Activated CD4-positive, alpha-beta T cell treated with anti-CD3 and anti-CD28 coated beads for 36 hours (primary cell): ENCODE data around the gene ERCC8. TPM values are rescaled to one million over a fixed set of nuclear protein-coding genes. Genes with fewer than 3 reads are reported as not detected.
A peak's percentile ranks its signal among the peaks of the same experiment; 100 is the strongest.

Experiments
- ATAC-seq: fragments of 200-7000 bp; cut with Tn5 transposase; one replicate; pipeline ENCODE4 v1.10.0; 2021; ENCODE audit warnings: mild to moderate bottlenecking, moderate library complexity
- CTCF ChIA-PET: fragments of 350-600 bp; sonication (Branson Sonifier 250); formaldehyde crosslinking; loops from one replicate; lab custom pipeline; 2021; ENCODE audit warnings: antibody characterized with exemption; lab: Charles Lee
- POLR2A ChIA-PET: fragments of 350-600 bp; sonication (Branson Sonifier 250); formaldehyde crosslinking; loops from one replicate; lab custom pipeline; 2021; ENCODE audit warnings: antibody characterized with exemption, inconsistent platforms; lab: Charles Lee
- DNase-seq: peaks from one replicate; pipeline ENCODE4 v3.0.0-alpha.2; 2020
- H3K27ac Mint-ChIP-seq: one replicate; pipeline ENCODE4 v1.8.0; 2021; ENCODE audit warnings: mixed read lengths
- H3K27me3 Mint-ChIP-seq: one replicate; pipeline ENCODE4 v1.8.0; 2021; ENCODE audit warnings: mixed read lengths
- H3K36me3 Mint-ChIP-seq: one replicate; pipeline ENCODE4 v1.8.0; 2021; ENCODE audit warnings: low read depth, mixed read lengths
- H3K4me1 Mint-ChIP-seq: one replicate; pipeline ENCODE4 v1.8.0; 2021; ENCODE audit warnings: mixed read lengths
- H3K4me3 Mint-ChIP-seq: one replicate; pipeline ENCODE4 v1.8.0; 2021; ENCODE audit warnings: mild to moderate bottlenecking, moderate library complexity, mixed read lengths
- H3K9me3 Mint-ChIP-seq: one replicate; pipeline ENCODE4 v1.8.0; 2021; ENCODE audit warnings: low read depth, mixed read lengths
- intact Hi-C, 2 experiments: fragments of 100-400 bp; cut with DNase I in 1 of 2; cut with micrococcal nuclease in 1 of 2; formaldehyde crosslinking; loops; one replicate each; pipeline versions ENCODE4 v1.14.2 to v1.15.1; 2022 to 2024; cut with DNase I, micrococcal nuclease
- total RNA-seq, 2 experiments: library from RNA; stranded (reverse); gene quantifications; one replicate each; pipeline ENCODE4 v1.2.3, GENCODE V29; 2021

The ERCC8 gene
- total RNA-seq, 2 experiments from 2014 or later: 9.0 to 12.5 TPM

DNA sequence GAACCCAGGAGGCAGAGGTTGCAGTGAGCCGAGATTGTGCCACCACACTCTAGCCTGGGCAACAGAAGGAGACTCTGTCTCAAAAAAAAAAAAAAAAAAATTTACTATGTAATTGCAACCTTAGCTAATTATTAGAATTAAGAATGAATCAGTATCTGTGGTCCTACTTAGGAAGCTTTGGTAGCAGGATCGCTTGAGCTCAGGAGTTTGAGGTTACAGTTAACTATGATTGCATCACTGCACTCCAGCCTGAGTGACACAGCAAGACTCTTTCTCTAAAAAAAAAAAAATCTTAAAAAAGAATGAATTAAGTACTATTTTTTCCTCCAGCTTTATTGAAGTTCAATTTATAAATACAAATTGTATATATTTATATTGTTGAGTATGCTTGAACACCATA lies 16.8 kb upstream of the ERCC8 start:
- H3K27ac Mint-ChIP-seq: no peak overlapping the region
- H3K4me1 Mint-ChIP-seq: peaks cover 14% of the 10 kb centered on the region
- ChIA-PET POLR2A (no interaction called here), CTCF (interaction anchor here (0.6 kb wide), 1 partner anchor 10 kb away, joined by 3 read pairs; no protein-coding TSS in a partner anchor)
- H3K36me3 Mint-ChIP-seq: peaks cover 14% of the 10 kb centered on the region
- H3K27me3 Mint-ChIP-seq: no peaks in the 10 kb centered on the region
- DNase-seq: no peak
- intact Hi-C loops: no loop called here
- H3K4me3 Mint-ChIP-seq: no peak overlapping the region
- no peak for ATAC-seq
- peaks cover 14% of the 10 kb centered on the region for H3K9me3 Mint-ChIP-seq

DNA sequence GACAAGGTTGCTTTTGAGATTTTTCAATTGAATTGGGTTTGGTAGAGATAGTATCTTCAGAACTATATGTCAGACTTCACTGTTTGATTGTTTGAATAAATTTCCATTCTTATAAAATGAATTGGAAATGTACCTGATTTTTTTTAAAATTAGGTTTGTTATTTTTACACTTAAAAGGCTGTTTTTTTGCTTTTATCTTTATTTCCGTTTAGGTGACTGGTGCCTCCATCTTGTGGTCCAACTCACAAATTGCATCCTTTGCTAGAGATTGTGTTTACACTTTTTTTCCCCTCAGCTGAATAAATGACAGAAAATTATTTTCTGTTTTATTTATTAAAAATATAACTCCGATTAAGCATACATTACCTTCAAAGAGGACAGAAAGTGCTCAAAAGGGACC lies 15.7 kb upstream of the ERCC8 start:
- Mint-ChIP-seq H3K4me1 (peaks cover 14% of the 10 kb centered on the region), H3K27me3 (no peaks in the 10 kb centered on the region), H3K9me3 (peaks cover 5% of the 10 kb centered on the region), H3K27ac (no peak overlapping the region), H3K36me3 (peaks cover 7% of the 10 kb centered on the region), H3K4me3 (no peak overlapping the region)
- ATAC-seq (no peak), DNase-seq (peak; percentile 12)
- intact Hi-C loops: no loop called here
- ChIA-PET CTCF (no interaction called here), POLR2A (no interaction called here)

DNA sequence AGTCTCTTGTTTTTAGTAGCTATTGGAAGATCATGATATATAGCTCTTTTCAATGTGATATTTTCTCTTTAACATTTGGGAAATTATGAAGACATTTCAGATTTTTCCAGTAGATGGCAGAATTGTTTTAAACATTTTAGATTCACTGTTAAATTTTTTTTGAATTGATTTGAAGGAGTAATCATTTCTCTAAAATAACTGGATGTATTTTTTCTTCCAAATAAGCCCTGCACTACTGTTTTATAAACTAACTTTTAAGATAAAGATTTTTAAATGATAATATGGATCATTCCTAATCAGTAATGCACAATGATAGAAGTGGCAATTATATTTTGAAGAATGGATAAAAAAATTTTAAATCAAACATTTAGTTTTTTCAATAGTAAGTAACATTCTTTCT lies 14.3 kb upstream of the ERCC8 start:
- no peak for ATAC-seq
- Mint-ChIP-seq H3K27ac (no peak overlapping the region), H3K27me3 (no peaks in the 10 kb centered on the region), H3K4me1 (peaks cover 14% of the 10 kb centered on the region), H3K9me3 (peaks cover 7% of the 10 kb centered on the region), H3K4me3 (no peak overlapping the region), H3K36me3 (peaks cover 7% of the 10 kb centered on the region)
- ChIA-PET POLR2A (no interaction called here), CTCF (interaction anchor here (0.7 to 2.3 kb wide), 14 partner anchors 12 to 884 kb away, joined by 3 to 8 read pairs (median 3); partner anchors contain the start of gene ZSWIM6)
- intact Hi-C loops: loop anchor here (1.0 to 10.0 kb wide), 3 partner anchors 14 to 976 kb away; partner anchors contain the start of genes ERCC8 (in 1 of the 2) and NDUFAF2 (in 1 of the 2)
- DNase-seq: no peak

DNA sequence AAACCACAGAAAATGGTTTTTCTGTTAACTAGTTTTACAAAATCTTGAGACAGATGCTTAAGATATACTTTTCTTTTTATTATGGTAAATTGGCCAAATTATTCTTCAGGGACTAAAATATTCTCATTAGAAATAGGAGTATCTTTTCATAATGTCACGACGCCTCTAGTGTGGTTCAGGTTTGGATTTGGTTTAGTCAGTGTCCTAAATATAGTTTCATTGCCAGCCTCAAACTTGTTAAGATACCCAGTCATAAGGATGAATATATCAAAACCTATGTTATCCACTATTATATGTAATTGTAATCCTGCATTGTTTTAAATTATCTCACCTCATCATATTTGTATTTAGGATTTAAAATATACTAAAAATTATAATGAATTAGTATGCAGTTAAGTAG lies 13.8 kb upstream of the ERCC8 start:
- H3K27ac Mint-ChIP-seq: no peak overlapping the region
- intact Hi-C loops: loop anchor here (1.0 to 10.0 kb wide), 3 partner anchors 14 to 976 kb away; partner anchors contain the start of genes ERCC8 (in 1 of the 2) and NDUFAF2 (in 1 of the 2)
- no peaks in the 10 kb centered on the region for H3K27me3 Mint-ChIP-seq
- H3K36me3 Mint-ChIP-seq: peaks cover 7% of the 10 kb centered on the region
- H3K4me3 Mint-ChIP-seq: no peak overlapping the region
- H3K4me1 Mint-ChIP-seq: peaks cover 12% of the 10 kb centered on the region
- DNase-seq (no peak), ATAC-seq (no peak)
- POLR2A ChIA-PET: no interaction called here
- CTCF ChIA-PET: interaction anchor here (0.7 to 2.3 kb wide), 13 partner anchors 12 to 885 kb away, joined by 3 to 8 read pairs (median 3); partner anchors contain the start of gene ZSWIM6
- peaks cover 7% of the 10 kb centered on the region for H3K9me3 Mint-ChIP-seq

DNA sequence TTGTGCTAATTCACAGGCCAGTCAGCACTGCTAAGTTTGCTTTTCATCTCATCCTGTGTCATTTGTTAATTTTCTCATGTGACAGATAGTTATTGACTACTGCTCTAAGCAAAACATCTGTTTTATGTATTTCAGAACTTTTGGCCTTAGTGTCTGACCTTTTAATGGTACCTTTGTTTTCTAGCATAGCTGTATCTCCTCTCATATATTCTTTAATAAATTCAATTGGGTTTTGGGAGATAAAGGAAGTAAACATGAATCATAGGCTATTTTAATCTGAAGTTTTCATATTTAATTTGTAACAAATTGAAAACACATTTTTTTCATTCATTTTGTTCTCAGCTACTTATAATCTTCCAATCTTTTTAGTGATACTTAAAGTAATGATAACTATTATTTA lies 13.2 kb upstream of the ERCC8 start:
- CTCF ChIA-PET: interaction anchor here (1.2 to 2.3 kb wide), 3 partner anchors 11 to 323 kb away, joined by 3 to 8 read pairs (median 5); no protein-coding TSS in a partner anchor
- no peak overlapping the region for H3K27ac Mint-ChIP-seq
- no peak overlapping the region for H3K4me3 Mint-ChIP-seq
- H3K9me3 Mint-ChIP-seq: peaks cover 7% of the 10 kb centered on the region
- no peaks in the 10 kb centered on the region for H3K27me3 Mint-ChIP-seq
- DNase-seq: no peak
- no peak for ATAC-seq
- intact Hi-C loops: loop anchor here (2.0 to 10.0 kb wide), 2 partner anchors 13 to 977 kb away; partner anchors contain the start of genes ERCC8 (in 1 of the 2) and NDUFAF2 (in 1 of the 2)
- POLR2A ChIA-PET: no interaction called here
- H3K4me1 Mint-ChIP-seq: peaks cover 9% of the 10 kb centered on the region
- H3K36me3 Mint-ChIP-seq: peaks cover 7% of the 10 kb centered on the region

DNA sequence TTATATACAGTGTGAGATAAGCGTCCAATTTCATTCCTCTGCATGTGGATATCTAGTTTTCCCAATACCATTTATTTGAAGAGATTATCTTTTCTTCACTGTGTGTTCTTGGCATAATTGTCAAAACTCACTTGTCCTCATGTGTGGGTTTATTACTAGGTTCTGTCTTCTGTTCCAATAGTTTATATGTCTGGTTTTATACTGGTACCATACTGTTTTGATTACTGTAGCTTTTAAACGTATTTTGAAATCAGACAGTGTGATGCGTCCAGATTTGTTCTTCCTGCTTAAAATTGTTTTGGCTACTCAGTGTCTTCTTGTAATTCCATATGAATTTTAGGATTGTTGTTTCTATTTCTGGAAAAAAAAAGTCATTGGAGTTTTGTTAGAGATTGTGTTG lies 10.4 kb upstream of the ERCC8 start:
- DNase-seq (no peak), ATAC-seq (no peak)
- ChIA-PET CTCF (no interaction called here), POLR2A (no interaction called here)
- Mint-ChIP-seq H3K27me3 (no peaks in the 10 kb centered on the region), H3K4me1 (peaks cover 9% of the 10 kb centered on the region), H3K36me3 (peaks cover 11% of the 10 kb centered on the region), H3K27ac (no peak overlapping the region), H3K4me3 (no peak overlapping the region), H3K9me3 (peaks cover 7% of the 10 kb centered on the region)
- intact Hi-C loops: loop anchor here in 1 of 2 experiments (10.0 kb wide), 1 partner anchor 980 kb away; no protein-coding TSS in a partner anchor

DNA sequence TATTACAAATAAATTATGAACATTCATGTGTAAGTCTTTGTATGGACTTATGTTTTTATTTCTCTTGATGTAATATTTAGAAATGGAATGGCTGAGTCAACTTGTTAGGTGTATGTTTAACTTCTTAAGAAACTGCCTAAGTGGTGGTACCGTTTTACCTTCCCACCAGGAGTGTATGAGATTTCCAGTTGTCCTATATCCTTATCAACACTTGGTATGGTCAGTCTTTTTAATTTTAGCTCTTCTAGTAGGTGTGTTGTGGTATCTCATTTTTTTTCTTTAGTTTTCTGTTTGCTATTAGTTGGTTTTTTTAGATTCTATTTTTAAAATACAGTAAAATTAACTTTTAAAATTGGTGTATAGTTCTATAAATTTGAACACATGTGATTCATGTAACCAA lies 3.9 kb upstream of the ERCC8 start:
- H3K36me3 Mint-ChIP-seq: peaks cover 11% of the 10 kb centered on the region
- H3K4me3 Mint-ChIP-seq: no peak overlapping the region
- intact Hi-C loops: loop anchor here (5.0 to 10.0 kb wide), 5 partner anchors 271 to 1134 kb away; no protein-coding TSS in a partner anchor
- no peak for DNase-seq
- H3K9me3 Mint-ChIP-seq: no peaks in the 10 kb centered on the region
- H3K27me3 Mint-ChIP-seq: no peaks in the 10 kb centered on the region
- peaks cover 28% of the 10 kb centered on the region for H3K4me1 Mint-ChIP-seq
- ChIA-PET POLR2A (no interaction called here), CTCF (no interaction called here)
- H3K27ac Mint-ChIP-seq: no peak overlapping the region
- ATAC-seq: no peak

DNA sequence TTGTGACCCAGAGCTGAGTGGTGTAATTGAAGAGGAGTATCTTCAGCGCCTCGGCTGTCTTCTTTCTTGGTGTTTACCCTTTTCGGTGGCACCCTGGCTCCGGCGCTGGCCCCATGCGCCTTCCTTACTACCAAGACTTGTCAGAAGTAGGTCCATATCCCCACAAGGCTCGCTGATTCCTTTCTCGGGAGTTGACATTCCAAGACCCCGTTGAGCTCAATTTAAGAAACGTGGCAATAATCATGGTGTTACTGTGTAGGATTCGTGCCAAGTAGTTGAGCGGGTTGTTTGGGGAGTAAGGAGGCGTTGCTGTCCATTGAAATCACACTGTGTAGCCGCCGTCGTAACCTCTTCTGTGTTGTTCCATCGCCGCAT lies 930 bp upstream of the ERCC8 start:
- Mint-ChIP-seq H3K36me3 (peaks cover 9% of the 10 kb centered on the region), H3K4me3 (no peak overlapping the region), H3K27ac (peak overlapping the region; percentile 84), H3K9me3 (no peaks in the 10 kb centered on the region), H3K4me1 (peaks cover 25% of the 10 kb centered on the region), H3K27me3 (no peaks in the 10 kb centered on the region)
- intact Hi-C loops: loop anchor here (1.0 to 10.0 kb wide), 12 partner anchors 13 to 1467 kb away; partner anchors contain the start of genes DEPDC1B (in 1 of the 2), IPO11 (in 1 of the 2), SMIM15 (in 1 of the 2) and ZSWIM6 (in 1 of the 2)
- DNase-seq (peak; percentile 57), ATAC-seq (peak; percentile 16)
- POLR2A ChIA-PET: interaction anchor here (0.5 kb wide), 1 partner anchor 431 kb away, joined by 3 read pairs; no protein-coding TSS in a partner anchor
- CTCF ChIA-PET: interaction anchor here (0.6 to 2.4 kb wide), 3 partner anchors 13 to 246 kb away, joined by 3 to 8 read pairs (median 3); partner anchors contain the start of gene DEPDC1B

DNA sequence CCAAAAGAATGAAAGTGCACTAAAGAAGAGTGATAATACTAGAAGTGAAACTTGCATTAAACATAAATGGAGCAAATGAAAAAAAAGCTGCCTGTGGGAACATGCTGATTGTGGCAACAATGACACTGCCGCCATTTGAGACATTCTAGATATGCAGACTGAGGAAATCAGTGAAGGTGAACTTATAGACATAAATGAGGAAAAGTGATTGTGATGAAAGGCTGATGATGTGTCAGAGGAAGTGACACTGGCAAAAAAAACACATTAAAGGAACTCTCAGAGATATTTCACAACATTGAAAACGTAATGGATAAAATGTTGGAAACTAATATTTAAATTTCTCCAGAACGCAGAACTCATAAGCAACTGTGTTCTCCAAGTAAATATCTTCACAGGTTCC lies 1.2 kb downstream of the ERCC8 start:
- peaks cover 19% of the 10 kb centered on the region for H3K4me1 Mint-ChIP-seq
- POLR2A ChIA-PET: no interaction called here
- H3K27ac Mint-ChIP-seq: no peak overlapping the region
- DNase-seq: peak; percentile 10
- no peak for ATAC-seq
- H3K9me3 Mint-ChIP-seq: no peaks in the 10 kb centered on the region
- CTCF ChIA-PET: no interaction called here
- H3K27me3 Mint-ChIP-seq: no peaks in the 10 kb centered on the region
- H3K4me3 Mint-ChIP-seq: no peak overlapping the region
- intact Hi-C loops: loop anchor here (2.0 to 10.0 kb wide), 6 partner anchors 15 to 1129 kb away; partner anchors contain the start of gene ZSWIM6 (in 1 of the 2)
- peaks cover 11% of the 10 kb centered on the region for H3K36me3 Mint-ChIP-seq

DNA sequence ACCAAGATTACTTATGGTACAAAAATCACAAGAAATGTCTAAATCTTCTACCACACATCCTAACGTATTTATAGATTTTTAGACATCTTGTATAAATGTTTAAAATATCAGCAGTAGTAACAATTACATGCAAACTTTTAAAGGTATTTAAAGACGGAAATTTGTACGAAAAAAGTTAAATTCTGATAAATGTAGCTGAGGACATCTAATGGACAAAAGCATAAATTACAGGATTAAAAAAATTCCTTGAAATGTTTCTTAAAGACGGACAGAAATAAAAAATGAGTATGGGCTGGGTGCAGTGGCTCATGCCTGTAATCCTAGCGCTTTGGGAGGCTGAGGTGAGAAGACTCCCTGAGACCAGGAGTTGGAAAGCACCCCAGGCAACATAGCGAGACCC lies 15.8 kb downstream of the ERCC8 start:
- peaks cover 13% of the 10 kb centered on the region for H3K36me3 Mint-ChIP-seq
- H3K9me3 Mint-ChIP-seq: no peaks in the 10 kb centered on the region
- ChIA-PET POLR2A (no interaction called here), CTCF (no interaction called here)
- H3K4me1 Mint-ChIP-seq: no peaks in the 10 kb centered on the region
- H3K27me3 Mint-ChIP-seq: no peaks in the 10 kb centered on the region
- no peak overlapping the region for H3K4me3 Mint-ChIP-seq
- no peak for ATAC-seq
- H3K27ac Mint-ChIP-seq: no peak overlapping the region
- DNase-seq: no peak
- intact Hi-C loops: no loop called here

DNA sequence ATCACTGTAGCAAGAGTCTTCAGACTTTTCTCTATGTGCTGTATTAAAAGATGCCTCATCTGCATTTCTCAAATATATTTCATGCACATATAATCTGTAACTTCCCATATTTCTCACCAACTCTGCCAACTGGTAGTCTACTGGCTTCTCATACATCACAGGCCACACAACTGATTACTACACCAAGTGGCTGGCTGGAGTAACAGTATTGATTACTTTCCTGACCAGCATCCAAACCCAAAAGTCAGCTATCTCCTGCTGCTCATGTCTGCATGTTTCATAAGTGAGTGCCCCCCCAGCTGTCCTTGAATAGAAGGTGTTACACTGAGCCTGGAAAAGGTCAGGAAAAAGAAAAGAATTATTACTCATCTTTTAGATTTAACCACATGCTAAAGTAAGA lies 17.4 kb downstream of the ERCC8 start:
- Mint-ChIP-seq H3K27me3 (no peaks in the 10 kb centered on the region), H3K4me1 (no peaks in the 10 kb centered on the region), H3K4me3 (no peak overlapping the region), H3K36me3 (peaks cover 18% of the 10 kb centered on the region), H3K9me3 (no peaks in the 10 kb centered on the region), H3K27ac (no peak overlapping the region)
- intact Hi-C loops: no loop called here
- no peak for ATAC-seq
- ChIA-PET CTCF (no interaction called here), POLR2A (no interaction called here)
- DNase-seq: no peak

DNA sequence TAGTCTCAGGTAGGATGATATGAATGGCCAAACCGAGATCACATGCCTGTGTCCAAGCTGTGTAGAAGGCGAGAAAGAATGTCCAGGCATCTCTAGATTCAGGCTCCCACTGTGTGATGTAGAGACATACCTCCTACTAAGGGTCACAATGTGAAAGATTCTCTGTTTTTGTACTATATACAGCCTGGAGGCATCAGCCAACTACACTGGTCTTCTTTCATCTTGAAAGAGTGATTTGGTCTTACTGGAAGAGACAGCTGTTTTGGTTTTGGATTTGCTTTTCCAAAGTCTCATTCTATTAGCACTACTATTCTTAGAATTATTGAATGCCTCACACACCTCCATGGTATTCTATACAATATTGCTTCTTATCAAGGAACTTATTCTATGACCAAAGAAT lies 26.4 kb downstream of the ERCC8 start:
- Mint-ChIP-seq H3K27me3 (no peaks in the 10 kb centered on the region), H3K4me3 (no peak overlapping the region), H3K27ac (no peak overlapping the region), H3K9me3 (no peaks in the 10 kb centered on the region), H3K36me3 (peaks cover 49% of the 10 kb centered on the region), H3K4me1 (no peaks in the 10 kb centered on the region)
- no peak for ATAC-seq
- ChIA-PET POLR2A (no interaction called here), CTCF (no interaction called here)
- no peak for DNase-seq
- intact Hi-C loops: no loop called here
